CD4-positive, alpha-beta T cell (primary cell): Measurements from ENCODE around the gene DYNC1H1. TPM values are rescaled to one million over a fixed set of nuclear protein-coding genes. Genes with fewer than 3 reads are reported as not detected.

Experiments used
- ATAC-seq: fragments of 200-7000 bp; cut with Tn5 transposase; one replicate; pipeline ENCODE4 v1.10.0; 2022; ENCODE audit warnings: mild to moderate bottlenecking; ENCODE audit not compliant: poor library complexity
- CTCF ChIA-PET: fragments of 350-600 bp; sonication (Branson Sonifier 250); formaldehyde crosslinking; loops from one replicate; lab custom pipeline; 2021; ENCODE audit warnings: antibody characterized with exemption, inconsistent platforms; lab: Charles Lee
- POLR2A ChIA-PET: fragments of 350-600 bp; sonication (Branson Sonifier 250); formaldehyde crosslinking; loops from one replicate; lab custom pipeline; 2021; ENCODE audit warnings: antibody characterized with exemption, inconsistent platforms; lab: Charles Lee
- DNase-seq, 14 experiments: peaks; one replicate each; pipeline ENCODE4 v3.0.0-alpha.2; 2013 to 2020; ENCODE audit warnings: mixed read lengths in 2 of 14
- H3K27ac ChIP-seq, 2 donors: one replicate each; pipeline versions ENCODE4 v1.5.1 to v1.7.0; 2013; ENCODE audit warnings: low read length in 2 of 2, low read depth in 1 of 2, mild to moderate bottlenecking in 1 of 2
- H3K27me3 ChIP-seq, 2 experiments: 1 replicate in 1 of 2; 2 replicates in 1 of 2; pipeline versions ENCODE4 v1.6.1 to v1.7.0; 2013; ENCODE audit warnings: low read length in 2 of 2, control low read depth in 1 of 2, mild to moderate bottlenecking in 1 of 2, moderate library complexity in 1 of 2; ENCODE audit not compliant: insufficient read depth in 2 of 2, control insufficient read depth in 1 of 2
- H3K36me3 ChIP-seq: one replicate; pipeline ENCODE4 v1.6.1; 2013; ENCODE audit warnings: low read length, control low read depth; ENCODE audit not compliant: insufficient read depth
- H3K4me1 ChIP-seq: one replicate; pipeline ENCODE4 v1.6.1; 2013; ENCODE audit warnings: low read length, control low read depth; ENCODE audit not compliant: insufficient read depth
- H3K4me3 ChIP-seq: one replicate; pipeline ENCODE4 v1.5.1; 2013; ENCODE audit warnings: mild to moderate bottlenecking, low read length, moderate library complexity
- H3K9me3 ChIP-seq, 2 experiments: 1 replicate in 1 of 2; 2 replicates in 1 of 2; pipeline versions ENCODE4 v1.6.1 to v1.7.0; 2013; ENCODE audit warnings: low read length in 2 of 2, mild to moderate bottlenecking in 2 of 2, control low read depth in 1 of 2, moderate library complexity in 1 of 2; ENCODE audit not compliant: control insufficient read depth in 1 of 2, insufficient read depth in 1 of 2
- H3K27ac Mint-ChIP-seq: one replicate; pipeline ENCODE4 v1.8.0; 2020; ENCODE audit warnings: mixed read lengths
- H3K27me3 Mint-ChIP-seq: one replicate; pipeline ENCODE4 v1.8.0; 2021; ENCODE audit warnings: mixed read lengths
- H3K36me3 Mint-ChIP-seq: one replicate; pipeline ENCODE4 v1.8.0; 2021; ENCODE audit warnings: low read depth, mixed read lengths
- H3K4me1 Mint-ChIP-seq: one replicate; pipeline ENCODE4 v1.8.0; 2021; ENCODE audit warnings: low read depth, mixed read lengths
- H3K4me3 Mint-ChIP-seq: one replicate; pipeline ENCODE4 v1.8.0; 2020; ENCODE audit warnings: mild to moderate bottlenecking, mixed read lengths
- H3K9me3 Mint-ChIP-seq: one replicate; pipeline ENCODE4 v1.8.0; 2020; ENCODE audit warnings: mixed read lengths
- intact Hi-C, 2 experiments: fragments of 100-400 bp; cut with DNase I in 1 of 2; cut with micrococcal nuclease in 1 of 2; formaldehyde crosslinking; loops; one replicate each; pipeline versions ENCODE4 v1.15.1 to v1.9.0; 2023 to 2025; cut with DNase I, micrococcal nuclease
- total RNA-seq, 174 experiments: library from RNA in 2 of 174; stranded (reverse) in 2 of 174; gene quantifications; one replicate each; pipeline ENCODE4 v1.2.3 and lab custom pipeline; 2021 to 2026
- TF ChIP-seq, protein P1 (sequence below): fragments of 200-600 bp; IDR thresholded peaks from one replicate; pipeline ENCODE4 v1.8.0; 2022; ENCODE audit warnings: antibody characterized with exemption, mild to moderate bottlenecking

The DYNC1H1 gene
- total RNA-seq, 2 experiments from 2014 or later: 286 to 293 TPM

DNA sequence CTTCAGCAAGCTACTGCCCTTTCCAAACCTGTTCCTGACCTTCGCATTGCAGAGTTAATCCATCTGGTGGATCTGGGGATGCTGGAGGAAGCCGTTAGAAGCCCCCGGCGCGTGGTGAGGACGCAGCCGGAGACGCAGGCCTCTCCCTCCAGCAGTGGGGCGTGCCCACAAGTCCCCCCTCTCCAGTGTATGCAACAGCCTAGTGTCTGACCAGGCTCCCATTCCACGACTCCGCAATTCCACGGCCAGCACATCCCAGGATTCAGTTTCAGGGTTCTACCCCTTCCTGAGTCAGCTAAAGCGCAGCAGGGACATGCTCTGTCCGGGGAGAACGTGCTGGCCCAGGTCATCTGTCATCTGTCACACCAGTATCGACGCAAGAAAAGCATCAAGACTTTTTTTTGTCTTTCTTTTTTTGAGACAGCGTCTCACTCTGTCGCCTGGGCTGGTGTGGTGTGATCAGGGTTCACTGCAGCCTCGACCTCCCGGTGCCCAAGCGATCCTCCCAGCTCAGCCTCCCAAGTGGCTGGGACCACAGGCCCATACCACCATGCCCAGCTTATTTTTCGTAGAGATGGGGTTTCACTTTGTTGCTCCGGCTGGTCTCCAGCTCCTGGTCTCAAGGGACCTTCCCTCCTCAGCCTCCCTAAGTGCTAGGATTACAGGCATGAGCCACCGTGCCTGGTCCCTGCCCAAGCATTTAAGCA is 8.0 kb upstream of the DYNC1H1 start:
- Mint-ChIP-seq H3K36me3 (no peaks in the 10 kb centered on the region), H3K4me1 (peaks cover 14% of the 10 kb centered on the region), H3K9me3 (no peaks in the 10 kb centered on the region), H3K4me3 (no peak overlapping the region), H3K27me3 (no peaks in the 10 kb centered on the region), H3K27ac (no peak overlapping the region)
- POLR2A ChIA-PET: interaction anchor here (0.7 to 1.0 kb wide), 2 partner anchors 52 to 84 kb away, joined by 3 read pairs; no protein-coding TSS in a partner anchor
- TF ChIP-seq, protein P1, sequence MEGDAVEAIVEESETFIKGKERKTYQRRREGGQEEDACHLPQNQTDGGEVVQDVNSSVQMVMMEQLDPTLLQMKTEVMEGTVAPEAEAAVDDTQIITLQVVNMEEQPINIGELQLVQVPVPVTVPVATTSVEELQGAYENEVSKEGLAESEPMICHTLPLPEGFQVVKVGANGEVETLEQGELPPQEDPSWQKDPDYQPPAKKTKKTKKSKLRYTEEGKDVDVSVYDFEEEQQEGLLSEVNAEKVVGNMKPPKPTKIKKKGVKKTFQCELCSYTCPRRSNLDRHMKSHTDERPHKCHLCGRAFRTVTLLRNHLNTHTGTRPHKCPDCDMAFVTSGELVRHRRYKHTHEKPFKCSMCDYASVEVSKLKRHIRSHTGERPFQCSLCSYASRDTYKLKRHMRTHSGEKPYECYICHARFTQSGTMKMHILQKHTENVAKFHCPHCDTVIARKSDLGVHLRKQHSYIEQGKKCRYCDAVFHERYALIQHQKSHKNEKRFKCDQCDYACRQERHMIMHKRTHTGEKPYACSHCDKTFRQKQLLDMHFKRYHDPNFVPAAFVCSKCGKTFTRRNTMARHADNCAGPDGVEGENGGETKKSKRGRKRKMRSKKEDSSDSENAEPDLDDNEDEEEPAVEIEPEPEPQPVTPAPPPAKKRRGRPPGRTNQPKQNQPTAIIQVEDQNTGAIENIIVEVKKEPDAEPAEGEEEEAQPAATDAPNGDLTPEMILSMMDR: no peak
- peaks cover 15% of the 10 kb centered on the region for H3K4me1 ChIP-seq
- CTCF ChIA-PET: interaction anchor here (1.0 to 1.2 kb wide), 2 partner anchors 186 to 249 kb away, joined by 3 read pairs; no protein-coding TSS in a partner anchor
- no peak overlapping the region for H3K4me3 ChIP-seq
- H3K36me3 ChIP-seq: no peaks in the 10 kb centered on the region
- H3K27me3 ChIP-seq: no peaks in the 10 kb centered on the region
- no peak for ATAC-seq
- H3K27ac ChIP-seq: no peak overlapping the region
- intact Hi-C loops: no loop called here
- no peak for DNase-seq
- no peaks in the 10 kb centered on the region for H3K9me3 ChIP-seq

- Histone ChIP-seq H3K9me3 (no peaks in the 10 kb centered on the region), H3K4me1 (peaks cover 17% of the 10 kb centered on the region), H3K36me3 (no peaks in the 10 kb centered on the region), H3K27ac (no peak overlapping the region), H3K4me3 (no peak overlapping the region), H3K27me3 (no peaks in the 10 kb centered on the region)
- Mint-ChIP-seq H3K4me1 (peaks cover 15% of the 10 kb centered on the region), H3K27ac (no peak overlapping the region), H3K36me3 (no peaks in the 10 kb centered on the region), H3K9me3 (no peaks in the 10 kb centered on the region), H3K27me3 (no peaks in the 10 kb centered on the region), H3K4me3 (no peak overlapping the region)
- ATAC-seq: no peak
- intact Hi-C loops: no loop called here
- ChIA-PET POLR2A (interaction anchor here (0.6 to 0.8 kb wide), 2 partner anchors 9 to 136 kb away, joined by 3 to 6 read pairs; no protein-coding TSS in a partner anchor), CTCF (interaction anchor here (0.9 kb wide), 1 partner anchor 114 kb away, joined by 3 read pairs; no protein-coding TSS in a partner anchor)
- TF ChIP-seq, protein P1: no peak
- DNase-seq: no peak
These were observed 6.8 kb upstream of the DYNC1H1 start for GRCh38 chr14:101957406-101958234.

DNA sequence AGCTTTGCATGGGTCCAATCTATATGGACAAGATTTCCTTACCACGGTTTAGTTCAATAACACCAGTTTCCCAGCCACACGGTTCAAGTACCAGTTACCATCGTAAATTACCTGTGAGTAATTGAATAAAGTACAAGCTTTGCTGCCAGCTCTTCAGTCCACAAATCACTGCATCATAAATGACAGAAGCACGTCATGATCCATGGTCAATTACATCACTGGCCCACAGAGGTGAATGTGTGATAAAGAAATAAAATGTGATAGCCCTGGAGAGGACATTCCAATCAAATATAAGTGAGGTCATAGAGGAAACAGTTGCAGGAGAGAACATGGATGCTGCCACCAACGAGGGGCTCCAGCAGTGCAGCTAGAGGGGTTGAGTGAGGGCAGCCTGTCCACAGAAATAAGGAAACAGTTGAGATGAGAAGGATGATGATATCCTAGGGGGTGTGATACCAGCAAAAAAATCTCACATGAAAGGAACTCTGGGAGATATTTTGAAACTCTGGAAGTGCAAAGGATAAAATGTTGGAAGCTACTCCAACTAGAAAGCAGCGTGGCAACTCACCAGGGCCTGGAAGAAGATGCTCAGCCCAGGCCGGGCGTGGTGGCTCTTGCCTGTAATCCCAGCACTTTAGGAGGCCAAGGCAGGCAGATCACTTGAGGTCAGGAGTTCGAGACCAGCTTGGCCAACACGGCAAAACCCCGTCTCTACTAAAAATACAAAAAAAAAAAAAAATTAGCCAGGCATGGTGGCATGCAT is 5.8 kb upstream of the DYNC1H1 start:
- DNase-seq: no peak
- ATAC-seq: no peak
- H3K27me3 ChIP-seq: no peaks in the 10 kb centered on the region
- no peak overlapping the region for H3K4me3 Mint-ChIP-seq
- TF ChIP-seq, protein P1: no peak
- no peak overlapping the region for H3K27ac ChIP-seq
- peaks cover 19% of the 10 kb centered on the region for H3K4me1 ChIP-seq
- no peaks in the 10 kb centered on the region for H3K9me3 ChIP-seq
- intact Hi-C loops: no loop called here
- H3K4me3 ChIP-seq: no peak overlapping the region
- no peak overlapping the region for H3K27ac Mint-ChIP-seq
- ChIA-PET CTCF (interaction anchor here (0.7 kb wide), 1 partner anchor 89 kb away, joined by 3 read pairs; no protein-coding TSS in a partner anchor), POLR2A (interaction anchor here (0.6 to 0.8 kb wide), 2 partner anchors 10 to 135 kb away, joined by 3 to 6 read pairs; no protein-coding TSS in a partner anchor)
- H3K9me3 Mint-ChIP-seq: no peaks in the 10 kb centered on the region
- H3K4me1 Mint-ChIP-seq: peaks cover 15% of the 10 kb centered on the region
- no peaks in the 10 kb centered on the region for H3K36me3 Mint-ChIP-seq
- H3K27me3 Mint-ChIP-seq: no peaks in the 10 kb centered on the region
- no peaks in the 10 kb centered on the region for H3K36me3 ChIP-seq
